ENCODE data around the gene CCDC106.
A peak's percentile ranks its signal among the peaks of the same experiment; 100 is the strongest.

Gene CCDC106

DNA sequence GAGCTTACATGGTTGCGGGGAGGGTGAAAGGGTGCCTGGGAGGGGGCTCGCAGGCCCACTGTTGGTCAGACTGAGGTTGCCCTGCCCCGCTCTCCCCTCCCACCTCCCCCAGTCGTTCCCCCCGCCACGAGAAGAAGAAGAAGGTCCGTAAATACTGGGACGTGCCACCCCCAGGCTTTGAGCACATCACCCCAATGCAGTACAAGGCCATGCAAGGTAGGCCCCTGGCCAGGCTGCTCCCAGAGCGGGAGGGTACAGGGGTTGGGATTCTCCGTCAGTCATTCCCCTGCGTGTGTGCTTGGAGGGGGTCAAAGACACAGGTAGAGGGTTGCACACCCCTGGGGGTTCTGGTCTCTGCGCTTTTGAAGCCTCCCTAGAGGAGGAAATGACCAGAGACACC is 12.4 kb downstream of the CCDC106 start:
- H3K4me3 ChIP-seq (ENCODE audit: low read length), result no peak overlapping the region
- no peak for DNase-seq (ENCODE audit: low read depth, low spot score)

DNA sequence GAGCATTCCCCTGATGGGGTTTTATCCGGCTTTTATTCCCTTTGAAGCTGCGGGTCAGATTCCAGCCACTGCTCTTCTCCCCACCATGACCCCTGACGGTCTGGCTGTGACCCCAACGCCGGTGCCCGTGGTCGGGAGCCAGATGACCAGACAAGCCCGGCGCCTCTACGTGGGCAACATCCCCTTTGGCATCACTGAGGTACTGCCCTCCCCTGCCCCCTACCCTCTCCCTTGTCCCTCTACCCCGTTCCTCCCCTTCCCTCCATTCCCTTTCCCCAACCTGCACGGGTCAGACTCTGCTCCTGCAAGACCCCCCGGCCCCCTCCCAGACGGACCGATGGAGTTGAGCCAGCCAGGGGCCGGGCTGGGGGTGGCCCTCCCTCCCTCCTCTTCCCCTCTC is 13.0 kb downstream of the CCDC106 start:
- H3K4me3 ChIP-seq (ENCODE audit: low read length), result no peak overlapping the region
- DNase-seq (ENCODE audit: low read depth, low spot score), result no peak

DNA sequence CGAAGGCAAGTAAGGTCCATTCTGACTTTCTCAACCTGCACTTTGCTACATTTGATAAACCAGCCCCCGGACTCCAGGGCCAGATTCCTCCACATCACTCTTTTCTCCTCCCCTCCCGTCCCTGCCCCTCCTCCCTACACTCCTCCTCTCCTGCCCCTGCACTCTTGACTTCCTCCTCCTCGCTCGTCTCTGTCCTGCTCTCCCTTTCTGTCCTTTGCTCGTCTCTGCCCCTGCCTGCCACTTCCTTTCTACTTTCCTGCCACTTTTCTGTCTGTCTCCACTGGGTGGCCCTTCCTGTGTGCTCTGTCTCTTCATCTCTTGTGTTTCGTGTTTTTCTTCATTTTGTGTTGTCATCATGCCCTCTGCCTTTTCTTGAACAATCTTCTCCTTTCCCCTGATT is 13.8 kb downstream of the CCDC106 start:
- H3K4me3 ChIP-seq (ENCODE audit: low read length), result no peak overlapping the region
- DNase-seq (ENCODE audit: low read depth, low spot score), result no peak

DNA sequence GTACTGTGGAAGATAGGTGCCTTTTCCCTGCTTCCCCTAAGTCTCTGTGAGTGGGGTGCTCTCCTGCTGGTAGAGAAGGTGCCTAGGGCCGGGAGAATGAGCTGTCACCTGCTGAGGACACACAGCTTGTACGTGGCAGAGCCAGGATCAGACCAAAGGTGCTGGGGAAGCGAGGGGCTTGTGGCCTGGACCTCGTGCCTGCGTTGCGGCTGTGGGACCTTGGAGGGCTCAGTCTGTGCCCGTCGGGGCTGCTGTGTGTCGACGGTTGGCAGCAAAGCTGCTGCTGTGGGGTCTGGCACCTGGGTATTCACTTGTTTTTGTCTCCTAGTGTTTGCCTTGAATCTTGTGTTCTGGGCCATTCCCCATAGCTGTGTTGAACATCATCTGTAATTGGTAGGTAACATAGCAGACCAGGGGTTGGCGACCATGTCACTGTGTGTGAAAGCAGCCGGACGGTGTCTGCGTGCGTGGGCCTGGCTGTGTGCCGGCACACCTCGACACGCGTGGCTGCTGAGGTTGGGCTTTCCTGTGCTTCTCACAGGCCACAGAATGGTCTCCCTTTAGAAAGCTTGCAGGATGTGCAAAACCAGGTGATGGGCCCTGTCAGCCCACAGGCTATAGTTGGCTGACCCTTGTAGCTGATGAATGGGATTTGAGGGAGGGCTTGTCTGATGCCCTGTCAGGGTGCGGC is 16.0 kb downstream of the CCDC106 start:
- DNase-seq (ENCODE audit: low read depth, low spot score), result no peak
- H3K4me3 ChIP-seq (ENCODE audit: low read length), result no peak overlapping the region

DNA sequence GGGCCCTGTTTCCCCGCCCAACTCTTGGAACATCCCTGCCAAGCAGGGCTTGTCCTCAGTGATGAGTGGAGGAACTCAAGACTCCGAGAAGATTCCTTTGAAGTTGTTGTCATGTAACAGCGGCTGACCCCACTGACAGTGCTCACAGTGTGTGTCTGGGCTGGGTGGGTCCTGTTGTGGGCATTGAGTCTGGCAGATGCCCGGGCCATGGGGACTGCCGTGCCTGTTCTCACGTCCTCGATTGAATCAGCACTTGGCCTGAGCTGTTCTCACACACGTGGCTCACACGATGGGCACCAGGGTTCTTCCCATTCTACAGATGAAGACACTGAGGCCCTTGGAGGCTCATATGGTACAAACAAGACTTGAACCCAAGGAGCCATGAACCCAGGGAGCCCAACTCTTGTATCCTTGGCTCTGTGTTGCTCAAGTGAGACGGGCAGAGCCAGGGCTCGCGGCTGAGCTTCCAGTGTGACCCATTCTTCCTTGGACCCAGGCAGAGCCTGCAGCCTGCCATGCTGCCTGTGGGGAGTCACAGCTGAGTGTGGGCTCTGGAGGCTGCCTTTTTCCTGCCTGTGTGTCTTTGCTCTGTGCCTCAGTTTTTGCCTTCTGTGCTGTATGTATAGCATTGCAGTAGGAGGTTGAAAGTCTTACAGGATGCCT is 18.5 kb downstream of the CCDC106 start:
- H3K4me3 ChIP-seq (ENCODE audit: low read length), result no peak overlapping the region
- no peak for DNase-seq (ENCODE audit: low read depth, low spot score)

DNA sequence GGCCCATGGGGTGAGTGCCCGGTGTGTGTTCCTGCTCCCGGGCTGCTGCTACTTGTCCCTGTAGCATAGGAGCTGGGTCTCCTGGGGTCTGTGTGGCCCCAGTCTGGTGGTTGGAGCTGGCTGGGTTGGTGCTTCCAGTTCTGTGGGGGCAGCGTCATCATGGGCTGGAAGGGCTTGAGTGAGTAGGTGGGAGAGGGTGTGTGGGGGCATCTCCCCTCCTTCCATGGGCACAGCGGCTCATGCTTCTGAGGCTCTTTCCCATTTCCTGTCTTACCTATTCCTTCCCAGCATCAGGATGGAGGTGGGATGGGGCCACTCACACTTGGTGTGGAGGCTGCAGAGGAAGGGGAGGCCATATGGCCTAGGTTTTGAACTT is 19.0 kb downstream of the CCDC106 start:
- no peak overlapping the region for H3K4me3 ChIP-seq (ENCODE audit: low read length)
- no peak for DNase-seq (ENCODE audit: low read depth, low spot score)

DNA sequence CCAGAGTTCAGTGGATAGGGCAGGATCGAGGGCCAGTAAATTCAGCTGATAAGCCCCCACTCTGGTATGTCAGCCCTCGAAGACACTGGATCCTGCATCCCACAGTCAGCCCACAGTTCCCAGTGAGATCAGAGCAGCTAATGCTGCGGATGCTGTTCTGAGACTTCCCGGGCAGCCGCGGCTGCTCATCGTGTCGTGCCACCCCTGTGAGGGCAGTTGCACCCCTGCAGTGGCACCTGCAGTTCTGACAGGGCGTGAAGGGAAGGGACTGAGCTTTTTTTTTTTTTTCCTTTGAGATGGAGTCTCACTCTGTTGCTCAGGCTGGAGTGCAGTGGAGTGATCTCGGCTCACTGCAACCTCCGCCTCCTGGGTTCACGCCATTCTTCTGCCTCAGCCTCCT is 19.5 kb downstream of the CCDC106 start:
- DNase-seq (ENCODE audit: low read depth, low spot score), result no peak
- H3K4me3 ChIP-seq (ENCODE audit: low read length), result no peak overlapping the region

DNA sequence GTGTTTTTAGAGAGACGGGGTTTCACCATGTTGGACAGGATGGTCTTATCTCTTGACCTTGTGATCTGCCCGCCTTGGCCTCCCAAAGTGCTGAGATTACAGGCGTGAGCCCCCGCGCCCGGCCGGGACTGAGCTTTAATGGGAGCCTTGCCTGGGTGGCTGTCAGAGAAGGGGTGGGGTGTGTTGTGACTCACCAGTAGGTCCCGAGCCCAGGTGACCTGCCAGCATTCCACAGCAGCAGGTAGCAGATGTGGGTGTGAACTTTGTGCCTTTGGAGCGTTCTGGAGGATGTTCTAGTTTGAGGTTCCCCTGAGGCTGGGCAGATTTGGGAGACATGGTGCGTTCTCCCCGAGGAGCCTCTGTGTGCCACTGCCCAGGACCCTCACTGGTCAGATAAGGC is 19.9 kb downstream of the CCDC106 start:
- DNase-seq (ENCODE audit: low read depth, low spot score), result no peak
- no peak overlapping the region for H3K4me3 ChIP-seq (ENCODE audit: low read length)

DNA sequence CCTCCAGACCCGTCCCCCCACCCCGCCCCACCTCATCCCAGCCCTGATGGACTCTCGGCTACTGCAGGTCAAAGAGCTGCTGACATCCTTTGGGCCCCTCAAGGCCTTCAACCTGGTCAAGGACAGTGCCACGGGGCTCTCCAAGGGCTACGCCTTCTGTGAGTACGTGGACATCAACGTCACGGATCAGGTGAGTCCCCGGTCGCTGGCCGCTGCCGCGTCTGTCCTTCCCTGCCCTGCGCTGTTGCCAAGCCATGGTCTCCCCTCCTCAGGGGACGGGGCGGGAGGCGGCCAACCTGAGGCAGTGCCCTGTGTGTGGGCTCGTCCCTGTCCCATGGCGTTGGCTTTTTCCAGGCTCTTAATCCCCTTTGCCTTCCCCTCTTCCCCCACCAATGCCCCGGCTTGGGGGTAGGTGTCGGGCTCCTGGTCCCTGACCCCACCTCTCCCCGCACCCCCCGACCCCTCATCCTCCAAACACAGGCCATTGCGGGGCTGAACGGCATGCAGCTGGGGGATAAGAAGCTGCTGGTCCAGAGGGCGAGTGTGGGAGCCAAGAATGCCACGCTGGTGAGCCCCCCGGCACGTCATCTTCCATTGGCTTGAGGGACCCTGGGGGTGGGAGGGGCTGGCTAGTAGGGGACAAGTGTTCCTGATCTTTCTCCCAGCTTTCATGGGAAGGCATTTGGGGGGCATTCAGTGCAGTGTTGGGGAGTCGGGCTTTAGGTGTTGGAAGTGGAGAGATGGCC is 20.8 kb downstream of the CCDC106 start:
- no peak overlapping the region for H3K4me3 ChIP-seq (ENCODE audit: low read length)
- no peak for DNase-seq (ENCODE audit: low read depth, low spot score)

DNA sequence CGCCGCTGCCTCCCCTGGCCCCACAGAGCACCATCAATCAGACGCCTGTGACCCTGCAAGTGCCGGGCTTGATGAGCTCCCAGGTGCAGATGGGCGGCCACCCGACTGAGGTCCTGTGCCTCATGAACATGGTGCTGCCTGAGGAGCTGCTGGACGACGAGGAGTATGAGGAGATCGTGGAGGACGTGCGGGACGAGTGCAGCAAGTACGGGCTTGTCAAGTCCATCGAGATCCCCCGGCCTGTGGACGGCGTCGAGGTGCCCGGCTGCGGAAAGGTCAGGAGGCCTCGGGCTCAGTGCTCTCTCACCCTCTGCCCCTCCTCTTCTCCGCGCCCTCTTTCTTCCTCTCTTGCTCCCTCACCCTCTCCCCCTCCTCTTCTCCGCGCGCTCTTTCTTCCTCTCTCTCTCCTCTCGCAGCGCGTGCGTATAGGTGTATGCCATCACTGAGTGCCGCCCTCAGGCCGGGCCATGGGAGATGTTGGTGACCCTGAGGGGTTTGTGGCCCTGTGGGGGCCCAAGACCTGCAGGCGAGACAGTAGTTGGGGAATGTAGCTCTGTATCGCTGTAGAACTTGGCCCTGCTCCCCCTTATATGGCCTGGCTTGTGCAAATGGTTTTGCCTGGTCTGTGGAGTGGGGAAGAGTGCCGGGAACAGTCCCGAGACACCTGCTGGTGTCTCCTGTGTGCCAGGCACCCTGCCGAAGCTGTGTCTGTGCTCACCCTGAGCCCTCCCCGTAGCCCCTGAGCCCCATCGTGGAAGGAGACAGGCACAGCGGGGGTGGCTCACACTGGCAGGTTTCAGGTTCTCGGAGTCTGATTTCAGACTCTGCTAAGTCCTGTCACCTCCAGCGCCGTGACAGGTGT is 21.6 kb downstream of the CCDC106 start:
- DNase-seq (ENCODE audit: low read depth, low spot score), result no peak
- no peak overlapping the region for H3K4me3 ChIP-seq (ENCODE audit: low read length)

DNA sequence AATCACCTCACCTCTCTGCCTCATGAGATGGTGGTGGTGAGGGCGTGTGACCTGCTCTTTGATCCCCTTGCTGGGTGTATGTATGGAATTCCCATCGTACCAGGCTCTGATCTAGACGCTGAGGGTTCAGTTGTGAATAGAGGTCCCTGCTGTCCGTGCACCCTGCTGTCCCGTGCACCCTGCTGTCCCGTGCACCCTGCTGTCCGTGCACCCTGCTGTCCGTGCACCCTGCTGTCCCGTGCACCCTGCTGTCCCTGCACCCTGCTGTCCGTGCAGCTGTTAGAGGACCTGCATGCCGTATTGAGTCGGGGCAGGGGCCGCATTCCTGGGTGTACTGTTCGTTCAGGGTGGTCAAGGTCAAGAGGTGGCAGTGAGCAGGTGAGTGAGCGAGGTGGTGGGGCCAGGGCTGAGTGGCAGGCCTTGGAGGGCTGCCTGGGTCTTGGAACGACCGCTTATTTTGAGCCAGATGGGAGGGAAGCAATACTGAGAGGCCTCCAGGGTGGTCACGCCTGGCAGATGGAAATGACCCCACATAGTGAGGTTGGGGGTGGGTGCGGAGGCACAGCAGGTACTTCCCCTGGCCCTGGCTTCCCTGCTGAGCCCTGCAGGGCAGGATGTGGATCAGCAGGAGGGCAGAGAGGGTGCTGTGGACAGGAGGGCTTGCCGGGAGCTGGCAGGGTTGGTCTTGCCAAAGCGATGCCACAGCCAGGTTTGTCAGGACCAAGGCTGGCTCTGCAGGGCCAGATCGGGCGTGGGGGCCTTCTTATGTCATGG is 22.5 kb downstream of the CCDC106 start:
- H3K4me3 ChIP-seq (ENCODE audit: low read length), result no peak overlapping the region
- DNase-seq (ENCODE audit: low read depth, low spot score), result no peak

DNA sequence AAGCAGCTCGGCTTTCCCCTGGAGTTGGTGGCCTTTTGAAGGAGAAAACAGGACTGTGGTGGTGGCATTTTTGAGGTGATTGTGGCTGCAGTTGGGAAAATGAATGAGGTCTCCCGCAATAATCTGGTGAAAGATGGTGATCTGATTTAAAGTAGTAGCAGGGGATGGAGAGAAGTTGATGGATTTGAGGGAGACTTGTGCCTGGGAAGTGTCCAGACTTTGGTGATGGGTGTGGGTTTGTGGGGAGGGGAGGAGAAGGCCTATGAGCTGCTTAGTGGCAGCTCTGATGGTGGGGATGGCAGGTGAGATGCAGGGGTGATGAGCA is 23.0 kb downstream of the CCDC106 start:
- DNase-seq (ENCODE audit: low read depth, low spot score), result no peak
- no peak overlapping the region for H3K4me3 ChIP-seq (ENCODE audit: low read length)

DNA sequence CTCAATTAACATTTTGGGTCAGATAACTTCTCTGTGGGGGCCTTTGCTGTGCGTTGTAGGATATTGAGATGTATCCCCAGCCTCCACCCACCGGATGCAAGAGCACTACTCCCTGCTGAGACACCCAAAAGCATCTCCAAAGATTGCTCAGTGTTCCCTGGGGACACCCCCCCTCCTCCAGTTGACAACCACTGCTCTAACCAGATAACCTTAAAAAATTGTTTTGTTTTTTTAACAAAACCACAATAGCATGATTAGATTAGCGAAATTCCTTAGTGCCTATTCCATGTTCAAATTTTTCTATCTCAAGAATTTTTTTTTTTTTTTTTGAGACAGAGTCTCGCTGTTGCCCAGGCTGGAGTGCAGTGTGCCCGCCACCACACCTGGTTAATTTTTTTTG is 24.4 kb downstream of the CCDC106 start:
- no peak overlapping the region for H3K4me3 ChIP-seq (ENCODE audit: low read length)
- no peak for DNase-seq (ENCODE audit: low read depth, low spot score)

DNA sequence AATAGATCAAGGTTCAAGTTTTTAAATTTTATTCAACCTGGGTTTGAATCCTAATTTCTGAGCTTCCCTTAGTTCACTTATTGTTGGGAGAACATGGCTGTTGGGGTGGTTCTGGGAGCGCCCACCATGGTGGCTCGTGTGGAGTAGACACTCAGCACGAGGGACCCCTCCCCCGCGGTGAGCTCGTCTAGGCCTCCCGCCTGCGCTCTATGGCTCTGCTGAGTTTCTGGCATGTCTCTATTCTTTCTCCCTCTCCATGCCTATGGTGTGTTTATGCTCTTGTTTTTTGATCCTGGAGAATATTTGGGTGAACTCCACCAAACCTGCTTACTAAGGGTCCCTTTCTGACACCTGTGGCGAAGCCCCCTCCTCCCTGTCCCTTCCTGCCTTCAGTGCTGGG is 25.5 kb downstream of the CCDC106 start:
- no peak overlapping the region for H3K4me3 ChIP-seq (ENCODE audit: low read length)
- DNase-seq (ENCODE audit: low read depth, low spot score), result no peak

DNA sequence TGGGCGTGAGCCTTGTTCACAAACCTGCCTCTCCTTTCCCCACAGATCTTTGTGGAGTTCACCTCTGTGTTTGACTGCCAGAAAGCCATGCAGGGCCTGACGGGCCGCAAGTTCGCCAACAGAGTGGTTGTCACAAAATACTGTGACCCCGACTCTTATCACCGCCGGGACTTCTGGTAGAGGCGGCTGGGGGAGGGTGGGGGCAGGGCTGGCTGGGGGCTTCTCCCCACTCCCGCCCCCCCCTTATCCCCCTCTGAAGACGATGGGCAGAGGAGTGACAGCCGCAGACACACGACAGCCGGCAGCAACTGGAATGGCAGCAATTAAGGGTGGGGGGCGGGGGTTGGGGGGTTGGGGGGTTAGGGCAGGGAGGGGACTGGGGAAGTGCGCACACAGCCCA is 25.9 kb downstream of the CCDC106 start:
- peak overlapping the region; percentile 93; the same call in 1 of the 2 replicates for H3K4me3 ChIP-seq (ENCODE audit: low read length)
- DNase-seq (ENCODE audit: low read depth, low spot score), result no peak

DNA sequence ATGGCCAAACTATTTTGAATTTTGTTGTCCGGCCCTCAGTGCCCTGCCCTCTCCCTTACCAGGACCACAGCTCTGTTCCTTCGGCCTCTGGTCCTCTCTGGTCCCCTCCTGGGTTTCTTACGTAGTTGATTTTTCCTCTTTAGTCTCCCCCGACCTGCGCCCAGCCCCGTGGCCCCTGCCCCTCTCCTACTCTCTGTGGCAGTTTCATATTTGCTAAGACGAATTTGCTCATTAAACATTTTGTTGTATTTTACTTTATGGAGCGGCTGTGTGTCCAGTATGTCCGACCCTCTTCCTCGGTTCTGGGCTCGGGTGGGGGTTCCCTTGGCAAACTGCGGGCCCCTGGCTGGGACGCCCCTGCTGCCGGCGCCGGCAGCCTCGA is 26.4 kb downstream of the CCDC106 start:
- DNase-seq (ENCODE audit: low read depth, low spot score), result no peak
- H3K4me3 ChIP-seq (ENCODE audit: low read length), result peak overlapping the region; percentile 93

DNA sequence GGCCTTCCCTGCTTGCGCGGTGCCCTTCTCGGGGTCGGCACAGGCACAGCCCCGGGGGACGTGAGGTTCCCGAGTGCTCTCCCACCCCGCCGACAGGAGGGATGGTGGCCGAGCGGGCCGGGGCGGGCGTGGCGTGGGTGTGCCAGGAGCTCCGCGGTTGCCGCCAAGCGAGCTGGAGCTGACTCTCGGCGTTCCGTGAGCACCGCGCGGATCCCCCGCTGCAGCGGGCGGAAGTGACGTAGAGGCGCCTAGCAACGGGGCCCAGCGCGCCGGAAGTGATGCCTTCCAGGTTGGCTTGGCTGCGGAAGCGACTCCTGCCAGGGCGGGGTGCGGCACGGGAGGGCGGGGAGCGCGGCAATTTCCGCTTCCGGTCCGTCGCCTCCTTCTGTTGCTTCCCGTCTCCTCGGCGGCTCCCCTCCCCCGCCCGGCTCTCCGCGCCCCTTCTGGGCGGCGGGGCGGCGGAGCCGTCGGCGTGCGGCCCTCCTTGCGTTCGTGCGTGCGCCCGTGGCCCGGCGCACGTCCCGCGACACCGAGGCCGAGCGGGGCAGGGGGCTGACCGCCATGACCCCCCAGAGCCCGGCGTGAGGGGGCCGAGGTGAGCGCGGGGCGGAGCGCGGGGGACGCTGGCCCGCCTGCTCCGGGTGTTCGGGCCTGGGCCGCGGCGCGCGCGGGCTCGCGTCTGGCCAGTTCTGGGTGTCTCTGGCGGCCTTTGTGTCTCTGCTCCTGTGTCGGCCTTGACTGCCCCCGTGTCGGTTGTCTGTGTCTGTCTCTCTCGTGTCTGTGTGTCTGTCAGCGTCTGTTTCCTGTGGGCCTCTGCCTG is 27.0 kb downstream of the CCDC106 start, which contains the start of gene EPN1:
EPN1 (plus strand) TSS at position 386 of the 820 bp plus-strand sequence. CDS start 3,402 bp downstream, outside the sequence.
- peak; percentile 94 for DNase-seq (ENCODE audit: low read depth, low spot score)
- peak within 1 kb of the TSS; percentile 93 for H3K4me3 ChIP-seq (ENCODE audit: low read length)

All from Jurkat, Clone E6-1 (cell line).